GM13976 (cell line): ENCODE results near the gene TENM4.

Experiments
- DNase-seq: peaks from one replicate; pipeline ENCODE4 v3.0.0; 2012; ENCODE audit warnings: low spot score
- in situ Hi-C: fragments of 300-500 bp; cut with MboI; formaldehyde crosslinking; loops from one replicate; pipeline ENCODE4 v1.12.0; 2022; ENCODE audit warnings: low sequenced_read_pairs, mixed read lengths, inconsistent platforms; ENCODE audit not compliant: unreplicated experiment
- TF ChIP-seq, protein P1 (sequence below): IDR thresholded peaks from 2 replicates; pipeline ENCODE4 v1.5.1; 2012; ENCODE audit warnings: borderline replicate concordance, mild to moderate bottlenecking; ENCODE audit not compliant: insufficient read depth; ENCODE audit errors: extremely low read depth, missing control alignments, control extremely low read depth

Gene TENM4

DNA sequence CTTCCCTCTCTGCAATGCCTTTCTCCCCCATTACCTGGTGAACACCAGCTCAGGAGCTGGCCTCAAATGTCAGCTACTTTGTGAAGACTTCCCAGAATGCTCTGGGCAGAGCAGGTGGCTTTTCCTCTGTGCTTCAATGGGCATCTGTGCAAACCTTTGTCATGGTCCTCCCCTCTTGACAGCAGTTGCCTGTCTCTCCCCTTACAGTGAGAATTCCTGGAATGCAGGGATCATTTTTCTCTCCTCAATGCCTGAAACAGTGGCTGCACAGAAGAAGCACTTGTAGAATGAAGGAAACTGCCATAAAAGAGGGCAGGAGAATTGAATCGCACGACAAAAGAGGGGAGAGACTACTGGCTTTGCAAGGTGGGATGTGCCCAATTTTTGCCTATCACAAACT lies 773.4 kb downstream of the TENM4 start:
- TF ChIP-seq, protein P1, sequence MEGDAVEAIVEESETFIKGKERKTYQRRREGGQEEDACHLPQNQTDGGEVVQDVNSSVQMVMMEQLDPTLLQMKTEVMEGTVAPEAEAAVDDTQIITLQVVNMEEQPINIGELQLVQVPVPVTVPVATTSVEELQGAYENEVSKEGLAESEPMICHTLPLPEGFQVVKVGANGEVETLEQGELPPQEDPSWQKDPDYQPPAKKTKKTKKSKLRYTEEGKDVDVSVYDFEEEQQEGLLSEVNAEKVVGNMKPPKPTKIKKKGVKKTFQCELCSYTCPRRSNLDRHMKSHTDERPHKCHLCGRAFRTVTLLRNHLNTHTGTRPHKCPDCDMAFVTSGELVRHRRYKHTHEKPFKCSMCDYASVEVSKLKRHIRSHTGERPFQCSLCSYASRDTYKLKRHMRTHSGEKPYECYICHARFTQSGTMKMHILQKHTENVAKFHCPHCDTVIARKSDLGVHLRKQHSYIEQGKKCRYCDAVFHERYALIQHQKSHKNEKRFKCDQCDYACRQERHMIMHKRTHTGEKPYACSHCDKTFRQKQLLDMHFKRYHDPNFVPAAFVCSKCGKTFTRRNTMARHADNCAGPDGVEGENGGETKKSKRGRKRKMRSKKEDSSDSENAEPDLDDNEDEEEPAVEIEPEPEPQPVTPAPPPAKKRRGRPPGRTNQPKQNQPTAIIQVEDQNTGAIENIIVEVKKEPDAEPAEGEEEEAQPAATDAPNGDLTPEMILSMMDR: no peak
- no peak for DNase-seq

DNA sequence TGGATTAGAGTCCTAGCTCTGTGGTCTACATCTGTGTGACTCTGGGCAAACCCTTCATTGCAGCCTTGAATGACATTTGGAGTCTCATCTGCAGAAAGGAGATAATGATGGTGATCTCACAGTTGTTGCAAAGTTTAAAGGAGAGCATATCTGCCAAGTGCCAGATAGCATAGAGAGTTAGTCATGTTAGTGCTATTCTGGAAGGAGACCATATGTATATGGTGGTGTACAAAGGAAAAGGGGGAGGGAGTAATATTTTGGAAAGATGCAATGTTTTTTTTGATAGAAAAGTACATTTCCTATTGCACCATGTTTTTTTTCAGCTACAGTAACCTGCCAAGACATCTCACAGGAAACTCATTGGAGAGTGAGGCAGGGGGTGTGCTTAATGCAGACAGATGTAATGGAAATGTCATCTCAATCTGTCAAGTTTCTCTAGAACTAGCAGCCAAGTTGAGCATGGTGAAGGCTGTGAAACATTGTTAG lies 774.1 kb downstream of the TENM4 start:
- no peak for DNase-seq
- in situ Hi-C loops: no loop called here

More for the DNA sequence above, 773.4 kb downstream of the TENM4 start:
- in situ Hi-C loops: no loop called here

DNA sequence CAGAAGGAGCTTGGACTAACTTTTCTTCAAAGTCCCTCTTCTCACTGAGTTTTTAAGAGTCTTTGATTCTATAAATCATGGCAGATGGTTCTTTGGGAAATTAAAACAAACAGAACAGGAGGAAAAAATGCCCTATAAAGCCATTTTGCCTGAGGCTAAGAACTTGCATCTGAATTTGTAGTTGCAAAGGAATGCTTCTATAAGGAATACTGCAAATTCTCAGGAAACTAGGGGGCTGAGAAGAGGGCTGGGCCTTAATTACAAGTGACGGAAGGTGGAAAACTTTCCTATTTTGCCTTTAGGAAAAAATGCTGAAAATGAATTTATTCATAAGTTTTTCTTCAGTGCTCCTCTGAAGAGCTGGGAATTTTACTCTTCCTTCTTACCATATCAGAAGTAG lies 776.2 kb downstream of the TENM4 start:
- no peak for DNase-seq
- in situ Hi-C loops: no loop called here
- TF ChIP-seq, protein P1: no peak

More for the DNA sequence above, 774.1 kb downstream of the TENM4 start:
- TF ChIP-seq, protein P1: no peak

DNA sequence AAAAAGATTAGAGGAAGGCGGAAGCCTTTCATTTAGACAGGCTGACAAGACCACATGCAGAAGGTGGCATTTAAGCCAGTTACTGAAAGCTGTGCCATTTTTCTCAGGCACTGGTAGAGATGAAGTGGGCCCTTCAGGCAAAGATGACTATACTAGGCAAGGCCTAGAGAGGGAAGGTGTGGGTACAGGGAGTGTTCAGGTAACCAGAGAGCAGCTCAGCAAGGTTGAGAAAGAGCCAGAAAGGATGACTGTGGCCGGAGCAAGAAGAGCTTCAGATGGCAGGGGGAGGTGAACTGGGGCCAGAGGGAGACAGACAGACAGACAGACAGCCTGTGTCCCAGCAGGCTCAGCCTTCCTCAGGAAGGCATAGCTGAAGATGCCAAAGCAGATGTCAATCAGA lies 778.0 kb downstream of the TENM4 start:
- in situ Hi-C loops: no loop called here
- DNase-seq: no peak
- TF ChIP-seq, protein P1: no peak

DNA sequence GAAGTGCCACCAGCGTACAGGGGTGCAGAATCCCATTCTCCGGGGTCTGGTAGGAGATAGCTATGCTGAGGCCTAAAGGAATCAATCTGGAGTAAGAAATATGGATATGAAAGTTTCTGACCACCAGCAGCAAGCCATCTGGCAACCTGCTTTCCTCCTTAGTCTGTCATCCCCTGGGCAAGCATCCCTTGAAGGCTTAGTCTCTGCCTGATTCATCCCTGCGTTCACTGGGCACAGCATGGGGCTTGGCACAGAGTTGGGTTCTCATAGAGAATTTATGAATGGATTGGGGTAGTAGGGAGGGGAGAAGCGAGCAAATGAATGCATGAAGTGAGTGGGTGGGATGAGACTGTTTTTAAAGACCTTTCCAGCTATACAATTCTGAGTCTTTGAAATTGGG lies 780.4 kb downstream of the TENM4 start:
- in situ Hi-C loops: no loop called here
- TF ChIP-seq, protein P1: no peak
- DNase-seq: no peak

DNA sequence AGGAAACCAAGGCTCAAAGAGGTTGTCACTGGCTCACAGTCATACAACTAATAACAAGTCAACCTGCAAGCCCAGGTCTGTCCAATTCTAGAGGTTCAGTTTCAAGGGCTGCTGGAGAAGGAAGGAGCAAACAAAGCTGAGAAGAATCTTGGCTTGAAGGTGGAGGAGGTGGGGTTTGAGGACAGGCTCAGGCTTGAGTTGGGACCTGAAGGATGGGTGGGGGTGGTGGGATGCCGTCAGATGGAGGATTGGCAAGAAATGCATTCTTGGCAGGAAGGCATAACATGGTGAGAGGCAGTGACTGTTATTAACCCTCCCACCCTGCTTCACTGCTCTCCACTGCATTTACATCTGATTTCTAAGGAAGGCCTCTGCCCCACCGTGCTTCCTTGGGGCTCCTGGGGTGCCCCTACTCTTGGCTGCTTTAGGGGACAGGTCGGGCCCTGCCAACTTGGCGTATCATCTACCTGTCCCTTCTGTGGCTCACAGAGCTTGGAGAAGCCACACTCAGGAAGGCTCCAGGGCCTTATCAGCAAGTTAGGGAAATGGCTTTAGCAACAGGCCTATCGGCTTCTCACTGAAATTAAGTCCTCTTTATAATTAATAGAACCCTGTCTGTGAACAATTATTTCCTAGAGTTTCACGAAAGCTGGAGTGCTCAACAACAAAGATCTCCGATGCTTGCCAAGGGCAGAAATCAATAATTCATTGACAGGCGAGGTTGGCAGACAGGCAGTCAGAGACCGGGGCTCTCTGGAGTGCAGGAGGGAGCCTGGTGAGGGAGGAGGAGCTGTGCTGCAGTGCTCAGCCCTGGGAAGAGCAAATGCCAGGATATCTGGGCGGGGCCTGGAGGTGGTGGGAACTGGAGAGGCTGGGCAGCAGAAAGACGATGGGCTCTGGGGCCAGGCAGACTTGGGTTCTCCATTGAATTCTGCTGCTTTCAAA lies 781.2 kb downstream of the TENM4 start:
- DNase-seq: no peak
- in situ Hi-C loops: no loop called here
- TF ChIP-seq, protein P1: no peak
